Hypothalamus (tissue), 51 donors: Measurements from ENCODE around the gene SPP1.

ENCODE experiments used
- DNase-seq, 51 donors: peaks; one replicate each; lab custom pipeline; 2025; lab: John Stamatoyannopoulos, UW

SPP1 gene

DNA sequence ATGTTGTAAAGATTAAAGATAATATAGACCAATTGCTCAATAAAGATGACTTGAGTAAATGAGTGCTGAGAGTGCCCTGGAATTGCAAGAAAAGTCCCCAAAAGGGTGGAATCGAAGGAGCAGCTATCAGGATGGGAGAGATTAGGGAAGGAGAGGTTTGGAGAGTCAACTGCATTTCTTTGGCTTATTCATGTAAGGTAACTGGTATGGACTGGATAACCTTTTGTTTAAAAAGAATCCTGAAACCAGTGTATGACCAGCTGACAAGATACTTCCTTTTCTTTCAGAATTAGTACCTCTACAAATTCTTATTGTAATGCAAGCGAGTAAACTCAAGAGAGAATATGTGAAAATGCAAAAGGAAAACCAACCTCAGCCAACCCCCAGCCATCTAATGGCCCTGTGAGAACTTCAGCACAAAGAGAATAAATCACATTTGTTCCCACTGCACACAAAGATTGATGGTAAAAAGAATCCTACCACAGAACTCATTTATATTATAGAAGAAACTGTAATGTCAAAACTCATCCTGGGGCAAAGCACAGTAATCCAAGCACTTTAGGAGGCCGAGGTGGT is 24.5 kb upstream of the SPP1 start:
- no peak for DNase-seq

DNA sequence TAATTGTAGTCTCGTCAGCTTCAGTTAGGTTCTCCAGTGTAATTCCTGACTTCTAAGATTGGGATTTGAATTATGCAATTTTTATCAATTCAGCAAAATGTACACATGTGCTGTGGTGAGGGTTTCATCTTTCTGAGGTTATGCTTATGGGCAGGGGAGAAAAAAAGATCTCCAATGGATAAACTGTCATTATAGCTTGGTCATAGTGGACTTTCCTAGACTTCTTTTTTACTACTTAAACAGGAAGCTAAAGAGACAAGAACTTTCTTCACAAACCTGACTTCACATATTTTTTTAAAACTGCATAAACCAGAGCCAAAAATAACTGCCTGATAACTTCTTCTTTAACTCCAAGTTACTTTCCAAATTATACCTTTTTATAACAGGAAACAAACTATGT is 21.7 kb upstream of the SPP1 start:
- DNase-seq: no peak

GRCh38 chr4:87956501-87956900 is 19.0 kb upstream of the SPP1 start:
- DNase-seq: no peak

GRCh38 chr4:87957061-87957460 is 18.5 kb upstream of the SPP1 start:
- no peak for DNase-seq

GRCh38 chr4:87961993-87962392 is 13.5 kb upstream of the SPP1 start:
- no peak for DNase-seq

- no peak for DNase-seq
Observed at GRCh38 chr4:87962398-87963146, 12.9 kb upstream of the SPP1 start.

DNA sequence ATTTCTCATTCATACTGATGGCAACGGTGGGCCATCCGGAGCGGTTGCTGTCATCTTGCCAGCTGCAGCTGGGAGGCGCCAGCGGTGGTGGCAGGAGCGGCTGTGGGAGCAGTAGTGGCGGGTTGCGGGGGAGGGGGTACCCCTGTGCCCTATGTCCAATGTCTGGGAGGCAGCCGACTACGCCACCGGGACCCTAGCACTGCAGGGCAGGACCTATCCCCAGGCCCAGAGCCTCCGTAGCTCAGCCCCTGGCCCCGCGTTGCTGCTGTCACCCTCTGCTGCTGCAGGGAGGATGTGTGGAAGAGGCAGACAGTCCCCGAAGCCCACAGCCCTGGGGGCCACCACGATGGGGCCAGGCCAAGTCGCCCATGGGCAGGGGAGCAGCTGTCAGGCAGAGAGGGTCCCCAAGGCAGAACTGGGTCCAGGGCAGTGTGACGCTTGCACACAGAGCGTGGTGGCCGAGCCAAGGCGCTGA is 10.0 kb upstream of the SPP1 start:
- DNase-seq: no peak

- no peak for DNase-seq
Observed at GRCh38 chr4:87966095-87966496, 9.4 kb upstream of the SPP1 start.

- peak in 4 of 51 donors; percentile 5 to 9 (median 8) for DNase-seq
Observed at GRCh38 chr4:87967193-87967592, 8.3 kb upstream of the SPP1 start.

GRCh38 chr4:87970121-87970520 is 5.4 kb upstream of the SPP1 start:
- DNase-seq: no peak

- no peak for DNase-seq
Observed at GRCh38 chr4:87971866-87972265, 3.6 kb upstream of the SPP1 start.

GRCh38 chr4:87973283-87974169 is 2.0 kb upstream of the SPP1 start:
- DNase-seq: peak in 36 of 51 donors; percentile 3 to 89 (median 30)

- DNase-seq: peak in 4 of 51 donors; percentile 7 to 45 (median 19)
Observed at GRCh38 chr4:87974856-87975462, 555 bp upstream of the SPP1 start.

- DNase-seq: peak in 25 of 51 donors; percentile 1 to 78 (median 37)
Observed at GRCh38 chr4:87977521-87978278, 2.2 kb downstream of the SPP1 start.

GRCh38 chr4:87978681-87979080 is 3.2 kb downstream of the SPP1 start:
- peak in 1 of 51 donors; percentile 24 for DNase-seq

DNA sequence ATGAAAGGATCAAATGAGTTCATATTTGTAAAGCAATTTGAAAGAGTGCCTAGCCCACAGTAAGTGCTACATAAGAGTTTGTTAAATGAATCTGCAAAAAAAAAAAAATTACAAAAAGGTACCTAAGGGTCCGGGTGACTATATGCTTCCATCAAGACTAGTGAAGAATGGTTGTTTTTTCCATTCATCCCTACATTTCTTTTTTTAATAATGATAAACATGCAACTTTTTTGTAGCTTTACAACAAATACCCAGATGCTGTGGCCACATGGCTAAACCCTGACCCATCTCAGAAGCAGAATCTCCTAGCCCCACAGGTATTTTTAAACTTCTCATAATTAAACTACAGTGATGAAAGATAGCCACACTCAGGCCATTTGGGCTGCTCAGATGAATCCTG is 4.3 kb downstream of the SPP1 start:
- no peak for DNase-seq

GRCh38 chr4:87981486-87981885 is 6.0 kb downstream of the SPP1 start:
- no peak for DNase-seq

GRCh38 chr4:87982036-87982435 is 6.5 kb downstream of the SPP1 start:
- DNase-seq: no peak

DNA sequence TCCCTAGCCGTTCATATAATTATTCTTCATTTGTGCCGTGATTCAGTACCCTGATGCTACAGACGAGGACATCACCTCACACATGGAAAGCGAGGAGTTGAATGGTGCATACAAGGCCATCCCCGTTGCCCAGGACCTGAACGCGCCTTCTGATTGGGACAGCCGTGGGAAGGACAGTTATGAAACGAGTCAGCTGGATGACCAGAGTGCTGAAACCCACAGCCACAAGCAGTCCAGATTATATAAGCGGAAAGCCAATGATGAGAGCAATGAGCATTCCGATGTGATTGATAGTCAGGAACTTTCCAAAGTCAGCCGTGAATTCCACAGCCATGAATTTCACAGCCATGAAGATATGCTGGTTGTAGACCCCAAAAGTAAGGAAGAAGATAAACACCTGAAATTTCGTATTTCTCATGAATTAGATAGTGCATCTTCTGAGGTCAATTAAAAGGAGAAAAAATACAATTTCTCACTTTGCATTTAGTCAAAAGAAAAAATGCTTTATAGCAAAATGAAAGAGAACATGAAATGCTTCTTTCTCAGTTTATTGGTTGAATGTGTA is 7.0 kb downstream of the SPP1 start:
- DNase-seq: peak in 1 of 51 donors; percentile 4

DNA sequence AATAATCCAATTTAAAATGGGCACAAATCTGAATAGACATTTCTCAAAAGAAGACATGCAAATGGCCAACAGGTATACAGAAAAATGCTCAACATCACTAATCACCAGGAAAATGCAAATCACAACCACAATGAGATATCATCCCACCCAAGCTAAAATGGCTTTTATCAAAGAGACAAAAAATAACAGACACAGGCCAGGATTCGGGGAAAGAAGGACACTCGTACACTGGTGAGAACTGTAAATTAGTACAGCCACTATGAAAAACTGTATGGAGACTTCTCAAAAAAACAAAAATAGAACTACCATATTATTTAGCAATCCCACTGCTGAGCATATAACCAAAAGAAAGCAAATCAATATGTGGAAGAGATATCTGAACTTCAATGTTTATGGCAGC is 8.5 kb downstream of the SPP1 start:
- DNase-seq: no peak
